Vagina (tissue), 2 donors: ENCODE results near the gene ARRDC4. TPM values are rescaled to one million over a fixed set of nuclear protein-coding genes. Genes with fewer than 3 reads are reported as not detected.

Source experiments
- DNase-seq, 2 donors: peaks; one replicate each; pipeline ENCODE4 v3.0.0-alpha.2; 2017; ENCODE audit errors: extremely low spot score in 2 of 2
- H3K27ac ChIP-seq: fragments of 200-600 bp; sonication (generic); one replicate; pipeline ENCODE4 v1.5.1; 2019
- H3K27me3 ChIP-seq: fragments of 200-600 bp; sonication (generic); one replicate; pipeline ENCODE4 v1.5.1; 2019
- H3K36me3 ChIP-seq, 2 donors: fragments of 200-600 bp; sonication (generic); one replicate each; pipeline ENCODE4 v1.5.1; 2017 to 2019
- H3K4me1 ChIP-seq: fragments of 200-600 bp; sonication (generic); one replicate; pipeline ENCODE4 v1.5.1; 2019
- H3K4me3 ChIP-seq, 2 donors: fragments of 200-600 bp; sonication (generic); 1 replicate in 1 of 2; 2 replicates in 1 of 2; pipeline ENCODE4 v1.5.1; 2016 to 2019
- H3K9me3 ChIP-seq: fragments of 200-600 bp; sonication (generic); one replicate; pipeline ENCODE4 v1.5.1; 2019
- POLR2A ChIP-seq, 2 donors: fragments of 450-650 bp; IDR thresholded peaks; one replicate each; pipeline ENCODE4 v1.6.1; 2017; ENCODE audit warnings: antibody characterized with exemption in 2 of 2, mild to moderate bottlenecking in 2 of 2, moderate library complexity in 2 of 2
- POLR2AphosphoS5 ChIP-seq, 2 donors: sonication (generic); formaldehyde crosslinking; IDR thresholded peaks; one replicate each; pipeline ENCODE4 v1.9.0; 2017; ENCODE audit warnings: antibody characterized with exemption in 2 of 2, mild to moderate bottlenecking in 2 of 2, low read depth in 1 of 2; ENCODE audit not compliant: insufficient read depth in 1 of 2
- intact Hi-C: fragments of 100-400 bp; cut with DNase I; formaldehyde crosslinking; loops from one replicate; pipeline ENCODE4 v1.15.1; 2023
- total RNA-seq: library from RNA; depleted of rRNA; stranded (reverse); fragments of >200 nt; gene quantifications from one replicate; pipeline ENCODE4 v1.2.3, GENCODE V29; 2016
- TF ChIP-seq, protein P1 (sequence below), 3 experiments: fragments of 450-650 bp in 2 of 3; fragments of 200-600 bp in 1 of 3; sonication (generic) in 1 of 3; IDR thresholded peaks; one replicate each; pipeline ENCODE4 v1.5.1; 2017 to 2019; ENCODE audit warnings: antibody characterized with exemption in 3 of 3, mild to moderate bottlenecking in 2 of 3, moderate library complexity in 2 of 3

The ARRDC4 gene
- total RNA-seq, 1 donor from 2014 or later, result 35.8 TPM

DNA sequence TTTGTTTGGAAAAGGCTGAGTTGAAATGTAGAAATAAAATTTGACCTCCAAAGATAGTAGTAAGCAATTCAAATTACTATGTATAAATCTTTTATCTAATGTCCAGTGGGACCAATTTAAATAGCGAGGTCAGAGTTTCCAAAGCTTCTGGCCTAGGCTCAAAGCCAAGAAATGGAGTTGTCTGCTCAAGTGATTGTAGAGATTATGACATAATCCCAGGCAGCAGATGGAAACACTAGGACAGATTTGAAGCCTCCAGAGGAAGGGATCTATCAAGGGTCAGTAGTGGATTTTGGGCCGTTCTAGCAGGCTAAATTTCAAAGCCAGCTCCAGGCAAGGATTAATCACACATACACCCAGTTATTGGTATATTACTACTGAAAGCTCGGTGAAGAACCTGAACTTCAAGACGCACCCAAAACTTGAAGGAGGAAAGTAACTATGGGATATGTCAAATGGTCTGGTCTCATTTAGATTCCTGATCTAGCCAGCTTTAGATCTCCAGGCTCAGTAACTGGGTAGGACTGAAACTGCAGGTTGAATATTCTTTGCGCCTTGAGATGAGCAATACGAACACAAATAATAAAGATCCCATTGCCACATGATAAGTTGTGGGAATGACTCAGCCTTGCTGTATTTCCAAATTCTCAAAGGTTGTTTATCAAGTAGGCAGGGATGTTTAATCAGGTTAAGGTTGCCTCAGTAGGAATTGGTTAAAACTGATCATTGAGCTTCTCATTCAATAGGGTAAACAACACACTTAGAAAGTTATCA, 30.9 kb upstream of the ARRDC4 start:
- DNase-seq, result no peak
- intact Hi-C loops, result no loop called here
- Histone ChIP-seq H3K27me3 (no peaks in the 10 kb centered on the region), H3K4me1 (no peaks in the 10 kb centered on the region), H3K4me3 (no peak overlapping the region), H3K27ac (no peak overlapping the region), H3K36me3 (no peaks in the 10 kb centered on the region), H3K9me3 (no peaks in the 10 kb centered on the region)
- TF ChIP-seq POLR2AphosphoS5 (IDR thresholded peaks at IDR 0.05; ENCODE audit: insufficient read depth in 1 of 2, low read depth in 1 of 2) (no peak), POLR2A (IDR thresholded peaks at IDR 0.05) (no peak)
- TF ChIP-seq, protein P1, sequence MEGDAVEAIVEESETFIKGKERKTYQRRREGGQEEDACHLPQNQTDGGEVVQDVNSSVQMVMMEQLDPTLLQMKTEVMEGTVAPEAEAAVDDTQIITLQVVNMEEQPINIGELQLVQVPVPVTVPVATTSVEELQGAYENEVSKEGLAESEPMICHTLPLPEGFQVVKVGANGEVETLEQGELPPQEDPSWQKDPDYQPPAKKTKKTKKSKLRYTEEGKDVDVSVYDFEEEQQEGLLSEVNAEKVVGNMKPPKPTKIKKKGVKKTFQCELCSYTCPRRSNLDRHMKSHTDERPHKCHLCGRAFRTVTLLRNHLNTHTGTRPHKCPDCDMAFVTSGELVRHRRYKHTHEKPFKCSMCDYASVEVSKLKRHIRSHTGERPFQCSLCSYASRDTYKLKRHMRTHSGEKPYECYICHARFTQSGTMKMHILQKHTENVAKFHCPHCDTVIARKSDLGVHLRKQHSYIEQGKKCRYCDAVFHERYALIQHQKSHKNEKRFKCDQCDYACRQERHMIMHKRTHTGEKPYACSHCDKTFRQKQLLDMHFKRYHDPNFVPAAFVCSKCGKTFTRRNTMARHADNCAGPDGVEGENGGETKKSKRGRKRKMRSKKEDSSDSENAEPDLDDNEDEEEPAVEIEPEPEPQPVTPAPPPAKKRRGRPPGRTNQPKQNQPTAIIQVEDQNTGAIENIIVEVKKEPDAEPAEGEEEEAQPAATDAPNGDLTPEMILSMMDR (IDR thresholded peaks at IDR 0.05), result no peak

DNA sequence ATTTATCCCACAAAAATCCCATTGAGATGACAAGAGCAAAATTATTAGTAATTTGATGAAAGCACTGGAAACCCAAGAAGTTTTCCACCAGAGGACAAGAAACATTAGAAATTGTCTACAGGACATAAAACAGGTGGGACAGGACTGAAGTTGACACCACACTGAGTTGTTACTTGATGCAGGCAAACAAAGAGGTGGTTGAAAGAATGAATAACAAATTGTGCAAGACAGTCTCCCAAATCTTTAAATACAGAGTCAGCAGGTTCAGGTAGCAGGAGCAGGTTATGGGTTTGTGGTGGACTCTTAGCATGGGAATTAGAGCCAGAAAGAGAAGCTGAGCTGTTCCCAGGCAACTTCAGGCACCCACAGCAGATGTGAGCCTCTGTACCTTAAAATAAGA, 30.3 kb upstream of the ARRDC4 start:
- H3K27me3 ChIP-seq, result no peaks in the 10 kb centered on the region
- intact Hi-C loops, result no loop called here
- no peak for DNase-seq
- TF ChIP-seq POLR2AphosphoS5 (IDR thresholded peaks at IDR 0.05; ENCODE audit: insufficient read depth in 1 of 2, low read depth in 1 of 2), result no peak
- TF ChIP-seq, protein P1 (IDR thresholded peaks at IDR 0.05), result no peak
- TF ChIP-seq POLR2A (IDR thresholded peaks at IDR 0.05), result no peak
- H3K9me3 ChIP-seq, result no peaks in the 10 kb centered on the region
- no peak overlapping the region for H3K4me3 ChIP-seq
- H3K4me1 ChIP-seq, result no peaks in the 10 kb centered on the region
- H3K27ac ChIP-seq, result no peak overlapping the region
- H3K36me3 ChIP-seq, result no peaks in the 10 kb centered on the region

DNA sequence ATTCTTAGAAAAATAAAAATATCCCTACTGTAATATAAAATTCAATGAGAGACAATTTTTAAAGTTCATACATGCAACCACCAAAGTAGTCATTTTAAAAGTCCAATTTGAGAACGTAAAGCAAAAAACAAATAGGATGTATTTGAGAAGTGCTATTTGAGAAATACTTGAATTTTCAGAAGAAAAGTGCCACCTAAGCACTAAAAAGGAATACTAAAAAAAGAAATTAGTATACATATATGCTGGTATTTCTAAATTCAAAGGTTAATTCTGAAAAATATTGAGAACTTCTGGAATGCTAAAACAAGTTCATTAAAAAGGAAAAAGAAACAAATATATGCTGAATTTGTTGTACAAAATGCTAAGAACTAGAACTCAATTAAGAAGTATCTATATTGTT, 29.2 kb upstream of the ARRDC4 start:
- Histone ChIP-seq H3K27ac (no peak overlapping the region), H3K4me3 (no peak overlapping the region), H3K4me1 (no peaks in the 10 kb centered on the region), H3K36me3 (no peaks in the 10 kb centered on the region), H3K9me3 (no peaks in the 10 kb centered on the region), H3K27me3 (no peaks in the 10 kb centered on the region)
- DNase-seq, result no peak
- no peak for TF ChIP-seq POLR2A (IDR thresholded peaks at IDR 0.05)
- TF ChIP-seq POLR2AphosphoS5 (IDR thresholded peaks at IDR 0.05; ENCODE audit: insufficient read depth in 1 of 2, low read depth in 1 of 2), result no peak
- TF ChIP-seq, protein P1 (IDR thresholded peaks at IDR 0.05), result no peak
- intact Hi-C loops, result no loop called here

DNA sequence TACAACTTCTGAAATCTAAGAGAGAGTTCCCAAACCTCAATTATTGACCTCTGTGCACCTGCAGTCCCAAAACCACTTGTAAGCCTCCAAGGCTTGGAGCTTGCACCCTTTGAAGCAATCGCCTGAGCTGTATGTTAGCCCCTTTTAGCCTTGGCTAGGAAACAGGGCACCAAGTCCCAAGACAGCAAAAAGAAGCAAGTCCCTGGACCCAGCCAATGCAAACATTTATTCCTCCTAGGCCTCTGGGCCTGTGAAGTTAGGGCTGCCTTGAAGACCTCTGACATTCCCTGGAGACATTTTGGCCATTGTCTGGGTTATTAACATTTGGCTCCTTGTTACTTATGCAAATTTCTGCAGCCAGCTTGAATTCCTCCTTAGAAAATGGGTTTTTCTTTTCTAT, 26.9 kb upstream of the ARRDC4 start:
- no peak for TF ChIP-seq POLR2AphosphoS5 (IDR thresholded peaks at IDR 0.05; ENCODE audit: insufficient read depth in 1 of 2, low read depth in 1 of 2)
- H3K4me1 ChIP-seq, result no peaks in the 10 kb centered on the region

DNA sequence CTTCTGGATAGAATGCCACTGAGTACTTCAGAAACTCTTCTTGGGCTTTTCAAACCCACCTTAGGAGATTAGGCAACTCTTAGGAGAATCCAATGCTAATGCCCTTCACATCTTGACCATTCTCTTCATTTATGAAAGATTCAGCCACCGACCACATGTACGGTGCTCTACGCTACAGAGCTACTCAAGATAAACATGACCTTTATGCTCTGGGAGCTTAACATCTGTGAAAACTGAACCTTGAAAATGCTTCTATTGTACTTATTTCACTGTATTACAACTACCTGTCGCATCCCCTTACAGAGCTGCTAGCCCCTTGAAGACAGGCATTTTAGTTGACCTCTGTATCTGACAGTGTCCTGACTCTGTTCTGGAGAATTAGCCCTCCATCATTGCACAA, 19.5 kb upstream of the ARRDC4 start:
- Histone ChIP-seq H3K4me3 (no peak overlapping the region), H3K36me3 (no peaks in the 10 kb centered on the region), H3K9me3 (no peaks in the 10 kb centered on the region), H3K27me3 (no peaks in the 10 kb centered on the region), H3K4me1 (no peaks in the 10 kb centered on the region), H3K27ac (no peak overlapping the region)
- TF ChIP-seq, protein P1 (IDR thresholded peaks at IDR 0.05), result no peak
- no peak for TF ChIP-seq POLR2AphosphoS5 (IDR thresholded peaks at IDR 0.05; ENCODE audit: insufficient read depth in 1 of 2, low read depth in 1 of 2)
- TF ChIP-seq POLR2A (IDR thresholded peaks at IDR 0.05), result no peak
- DNase-seq, result no peak
- intact Hi-C loops, result no loop called here

More for the DNA sequence above, 26.9 kb upstream of the ARRDC4 start:
- H3K27me3 ChIP-seq, result no peaks in the 10 kb centered on the region
- H3K36me3 ChIP-seq, result no peaks in the 10 kb centered on the region
- H3K27ac ChIP-seq, result no peak overlapping the region
- no peaks in the 10 kb centered on the region for H3K9me3 ChIP-seq
- no peak overlapping the region for H3K4me3 ChIP-seq
- intact Hi-C loops, result no loop called here
- DNase-seq, result no peak
